Measurements from ENCODE around the gene CUZD1.

DNA sequence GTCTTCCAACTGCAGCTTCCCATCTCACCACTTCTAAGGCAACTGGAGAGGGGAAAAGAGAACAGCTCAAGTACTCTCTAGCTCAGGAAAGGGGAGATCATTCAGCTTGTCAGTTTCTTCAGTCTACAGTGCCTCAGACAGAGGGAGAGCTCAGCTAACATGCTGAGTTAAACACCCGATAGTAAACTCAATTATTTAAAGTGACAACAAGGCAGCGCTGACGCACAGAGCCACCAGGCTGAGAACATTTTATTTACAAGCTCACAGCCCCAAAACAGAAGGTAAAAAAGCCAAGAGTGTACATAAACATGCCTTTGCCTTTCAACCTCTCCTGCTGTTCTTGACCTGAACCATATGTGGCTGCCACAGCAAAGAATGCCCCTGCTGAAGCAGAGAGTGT lies 10.1 kb upstream of the CUZD1 start:
- TF ChIP-seq POLR2A (IDR thresholded peaks at IDR 0.05): no peak
- TF ChIP-seq, protein P1, sequence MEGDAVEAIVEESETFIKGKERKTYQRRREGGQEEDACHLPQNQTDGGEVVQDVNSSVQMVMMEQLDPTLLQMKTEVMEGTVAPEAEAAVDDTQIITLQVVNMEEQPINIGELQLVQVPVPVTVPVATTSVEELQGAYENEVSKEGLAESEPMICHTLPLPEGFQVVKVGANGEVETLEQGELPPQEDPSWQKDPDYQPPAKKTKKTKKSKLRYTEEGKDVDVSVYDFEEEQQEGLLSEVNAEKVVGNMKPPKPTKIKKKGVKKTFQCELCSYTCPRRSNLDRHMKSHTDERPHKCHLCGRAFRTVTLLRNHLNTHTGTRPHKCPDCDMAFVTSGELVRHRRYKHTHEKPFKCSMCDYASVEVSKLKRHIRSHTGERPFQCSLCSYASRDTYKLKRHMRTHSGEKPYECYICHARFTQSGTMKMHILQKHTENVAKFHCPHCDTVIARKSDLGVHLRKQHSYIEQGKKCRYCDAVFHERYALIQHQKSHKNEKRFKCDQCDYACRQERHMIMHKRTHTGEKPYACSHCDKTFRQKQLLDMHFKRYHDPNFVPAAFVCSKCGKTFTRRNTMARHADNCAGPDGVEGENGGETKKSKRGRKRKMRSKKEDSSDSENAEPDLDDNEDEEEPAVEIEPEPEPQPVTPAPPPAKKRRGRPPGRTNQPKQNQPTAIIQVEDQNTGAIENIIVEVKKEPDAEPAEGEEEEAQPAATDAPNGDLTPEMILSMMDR (IDR thresholded peaks at IDR 0.05): no peak
